ENCODE results near the gene CNDP1.

Gene CNDP1

GRCh38 chr18:74507097-74507881, 27.0 kb upstream of the CNDP1 start:
- DNase-seq (ENCODE audit: low spot score): no peak
- TF ChIP-seq CTCF (IDR thresholded peaks at IDR 0.05; ENCODE audit: extremely low read depth, missing control alignments): no peak

- DNase-seq (ENCODE audit: low spot score): no peak
- no peak for TF ChIP-seq CTCF (IDR thresholded peaks at IDR 0.05; ENCODE audit: extremely low read depth, missing control alignments)
Measured at GRCh38 chr18:74507927-74508326, 26.4 kb upstream of the CNDP1 start.

- no peak for DNase-seq (ENCODE audit: low spot score)
- no peak for TF ChIP-seq CTCF (IDR thresholded peaks at IDR 0.05; ENCODE audit: extremely low read depth, missing control alignments)
Measured at GRCh38 chr18:74508366-74508765, 25.9 kb upstream of the CNDP1 start.

GRCh38 chr18:74508821-74509225, 25.5 kb upstream of the CNDP1 start:
- DNase-seq (ENCODE audit: low spot score): no peak
- TF ChIP-seq CTCF (IDR thresholded peaks at IDR 0.05; ENCODE audit: extremely low read depth, missing control alignments): no peak

GRCh38 chr18:74509856-74510769, 24.2 kb upstream of the CNDP1 start:
- DNase-seq (ENCODE audit: low spot score): no peak
- no peak for TF ChIP-seq CTCF (IDR thresholded peaks at IDR 0.05; ENCODE audit: extremely low read depth, missing control alignments)

GRCh38 chr18:74510770-74511095, 23.6 kb upstream of the CNDP1 start:
- TF ChIP-seq CTCF (IDR thresholded peaks at IDR 0.05; ENCODE audit: extremely low read depth, missing control alignments): no peak
- no peak for DNase-seq (ENCODE audit: low spot score)

- no peak for TF ChIP-seq CTCF (IDR thresholded peaks at IDR 0.05; ENCODE audit: extremely low read depth, missing control alignments)
- no peak for DNase-seq (ENCODE audit: low spot score)
Measured at GRCh38 chr18:74511823-74512222, 22.5 kb upstream of the CNDP1 start.
